ENCODE results near the gene TSACC.

DNA sequence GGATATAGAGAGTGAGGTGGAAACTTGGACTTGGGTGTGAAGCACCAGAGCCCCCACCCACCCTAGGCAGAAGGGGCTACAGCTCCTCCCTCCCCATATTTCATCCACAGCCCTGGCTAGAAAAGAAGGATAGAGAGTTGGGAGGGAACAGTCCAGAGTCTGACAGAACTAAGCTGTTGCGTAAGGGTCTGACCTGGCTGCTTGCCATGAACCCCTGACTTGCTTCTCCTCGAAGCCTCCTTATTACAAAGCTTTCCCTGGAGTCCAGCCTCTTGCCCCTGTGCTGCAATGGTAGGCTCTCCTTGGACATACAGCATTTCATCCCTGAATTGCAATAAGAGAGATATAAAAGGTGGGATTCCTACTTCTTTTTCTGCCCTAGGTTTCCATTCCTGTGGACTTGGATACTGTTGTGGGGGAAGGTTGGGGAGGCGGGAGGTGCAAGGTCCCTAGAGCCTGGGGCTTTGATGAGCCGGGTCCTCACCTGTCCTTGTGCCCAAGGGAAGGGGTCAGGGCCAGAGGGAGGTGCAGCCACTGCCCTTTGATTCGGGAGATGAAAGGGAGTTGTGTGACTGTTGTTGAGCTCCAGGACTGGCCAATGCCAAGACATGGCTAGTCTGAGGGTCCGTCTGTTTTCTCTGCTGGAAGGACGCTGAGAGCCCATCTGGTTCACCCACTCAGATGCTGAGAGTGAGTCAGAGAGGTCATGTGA is 33.4 kb downstream of the TSACC start:
- no peak for TF ChIP-seq POLR2A (IDR thresholded peaks at IDR 0.05)
- TF ChIP-seq, protein P1, sequence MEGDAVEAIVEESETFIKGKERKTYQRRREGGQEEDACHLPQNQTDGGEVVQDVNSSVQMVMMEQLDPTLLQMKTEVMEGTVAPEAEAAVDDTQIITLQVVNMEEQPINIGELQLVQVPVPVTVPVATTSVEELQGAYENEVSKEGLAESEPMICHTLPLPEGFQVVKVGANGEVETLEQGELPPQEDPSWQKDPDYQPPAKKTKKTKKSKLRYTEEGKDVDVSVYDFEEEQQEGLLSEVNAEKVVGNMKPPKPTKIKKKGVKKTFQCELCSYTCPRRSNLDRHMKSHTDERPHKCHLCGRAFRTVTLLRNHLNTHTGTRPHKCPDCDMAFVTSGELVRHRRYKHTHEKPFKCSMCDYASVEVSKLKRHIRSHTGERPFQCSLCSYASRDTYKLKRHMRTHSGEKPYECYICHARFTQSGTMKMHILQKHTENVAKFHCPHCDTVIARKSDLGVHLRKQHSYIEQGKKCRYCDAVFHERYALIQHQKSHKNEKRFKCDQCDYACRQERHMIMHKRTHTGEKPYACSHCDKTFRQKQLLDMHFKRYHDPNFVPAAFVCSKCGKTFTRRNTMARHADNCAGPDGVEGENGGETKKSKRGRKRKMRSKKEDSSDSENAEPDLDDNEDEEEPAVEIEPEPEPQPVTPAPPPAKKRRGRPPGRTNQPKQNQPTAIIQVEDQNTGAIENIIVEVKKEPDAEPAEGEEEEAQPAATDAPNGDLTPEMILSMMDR (IDR thresholded peaks at IDR 0.05), result no peak
